GM23248 (cell line): Measurements from ENCODE around the gene SEL1L2.

ENCODE experiments used
- EZH2 ChIP-seq: fragments of 200-600 bp; sonication (generic); IDR thresholded peaks from 2 replicates; pipeline ENCODE4 v1.6.1; 2018; ENCODE audit warnings: antibody characterized with exemption, mild to moderate bottlenecking; ENCODE audit not compliant: insufficient read depth, poor library complexity, severe bottlenecking
- EZH2phosphoT487 ChIP-seq: fragments of 200-600 bp; sonication (generic); IDR thresholded peaks from 2 replicates; pipeline ENCODE4 v1.6.1; 2018; ENCODE audit warnings: antibody characterized with exemption, moderate library complexity, mild to moderate bottlenecking, low read depth; ENCODE audit not compliant: insufficient read depth

DNA sequence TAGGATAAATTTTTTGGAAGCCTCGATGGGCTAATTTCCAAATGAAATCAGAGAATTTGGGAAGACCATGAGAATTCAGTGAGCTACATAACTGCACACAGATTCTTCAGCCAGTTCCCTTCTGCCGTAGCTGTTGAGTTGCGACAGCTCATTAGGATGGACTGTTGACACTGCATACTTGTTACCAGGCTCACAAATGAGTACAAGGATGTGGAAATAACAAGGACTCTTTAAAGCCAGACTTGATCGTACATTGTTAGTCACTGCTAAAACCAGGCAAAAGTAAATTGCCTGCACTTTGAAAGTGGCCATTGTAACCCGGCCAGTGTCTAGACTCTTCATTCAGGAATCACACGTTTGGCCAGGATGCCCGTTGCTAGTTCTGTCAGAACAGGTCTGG is 168.5 kb downstream of the SEL1L2 start:
- TF ChIP-seq EZH2, result no peak
- no peak for TF ChIP-seq EZH2phosphoT487
